HG03064 (cell line): ENCODE measurements around the gene PTGER1.

Source experiments
- ATAC-seq: cut with Tn5 transposase; IDR thresholded peaks from one replicate; pipeline ENCODE4 v1.9.1; 2021; ENCODE audit warnings: low read depth; ENCODE audit not compliant: unreplicated experiment

Gene PTGER1

DNA sequence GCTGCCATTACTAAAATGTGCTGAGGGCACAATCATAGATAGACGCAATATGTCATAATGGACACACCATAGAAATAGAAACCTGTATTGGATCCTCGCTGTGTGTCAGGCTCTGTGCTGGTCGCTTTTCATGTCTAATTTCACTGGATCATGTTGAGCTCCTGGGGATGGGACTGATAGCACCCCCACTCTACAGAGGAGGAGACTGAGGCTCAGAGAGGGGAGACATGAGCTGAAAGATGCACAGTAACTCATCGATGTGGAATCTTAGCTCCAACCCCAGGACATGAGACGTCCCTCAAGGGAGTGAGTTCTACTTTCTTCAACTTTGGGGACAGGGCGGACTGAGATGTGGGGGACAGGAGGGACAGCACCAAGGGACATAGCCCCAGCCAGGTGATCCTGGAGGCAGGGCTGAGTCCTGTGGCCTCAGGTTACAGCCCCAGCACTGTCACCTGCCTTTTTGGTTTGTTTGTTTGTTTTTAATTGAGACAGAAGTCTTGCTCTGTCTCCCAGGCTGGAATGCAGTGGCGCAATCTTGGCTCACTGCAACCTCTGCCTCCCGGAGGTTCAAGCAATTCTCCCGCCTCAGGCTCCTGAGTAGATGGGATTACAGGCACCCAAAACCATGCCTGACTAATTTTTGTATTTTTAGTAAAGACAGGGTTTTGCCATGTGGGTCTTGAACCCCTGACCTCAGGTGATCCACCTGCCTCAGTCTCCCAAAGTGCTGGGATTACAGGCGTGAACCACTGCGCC, 27.4 kb upstream of the PTGER1 start:
- ATAC-seq, result no peak

DNA sequence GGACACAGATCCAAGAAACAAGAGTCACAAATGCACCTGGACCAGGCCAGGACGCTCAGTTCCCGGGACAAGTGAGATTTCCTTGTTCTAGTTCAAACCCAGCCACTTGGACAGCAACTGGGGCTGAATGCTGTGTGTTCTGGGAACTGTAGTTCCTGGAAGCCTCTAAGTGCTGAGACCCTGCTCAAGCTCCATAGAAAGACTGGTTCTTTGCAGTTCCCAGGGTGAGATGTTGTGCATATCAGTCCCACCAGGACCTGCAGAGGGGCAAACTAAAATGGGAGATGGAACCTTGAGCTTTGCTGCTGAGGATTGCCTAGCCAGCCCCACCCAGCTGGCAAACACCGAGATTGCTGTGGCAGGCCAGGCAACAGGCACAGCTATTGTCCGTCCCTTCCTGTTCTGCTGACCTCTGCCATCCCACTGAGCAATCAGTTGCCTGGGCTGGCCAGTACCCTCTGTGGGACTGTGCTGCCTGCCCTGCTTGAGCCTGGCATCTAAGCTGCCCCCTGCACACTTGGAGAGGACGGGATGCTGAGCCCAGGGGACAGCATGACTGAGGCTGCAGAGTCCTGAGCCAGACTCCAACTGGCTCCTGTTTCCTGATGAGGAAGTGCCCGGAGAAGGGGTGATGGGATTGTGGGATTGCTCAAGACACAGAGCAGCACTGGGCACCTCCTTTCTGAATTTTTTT, 22.2 kb upstream of the PTGER1 start:
- ATAC-seq, result no peak

DNA sequence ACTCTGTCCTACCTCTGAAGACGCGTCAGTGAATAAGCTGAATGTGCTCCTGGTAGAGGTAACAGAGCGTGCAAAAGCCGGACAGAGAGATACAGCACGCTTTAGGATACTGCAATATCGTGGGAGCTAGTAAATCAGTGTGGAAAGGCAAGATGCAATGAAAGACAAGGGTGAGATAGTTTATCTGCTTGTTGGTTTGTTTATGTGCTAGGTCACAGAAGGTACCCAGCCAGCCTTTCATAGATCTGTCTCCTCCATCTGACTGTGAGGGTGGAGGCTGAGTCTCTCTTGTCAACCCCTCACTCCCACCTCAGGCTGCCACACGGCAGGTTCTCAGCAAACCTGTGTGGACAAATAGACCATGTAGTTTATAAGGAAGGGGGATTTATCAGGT, 21.7 kb upstream of the PTGER1 start:
- ATAC-seq, result no peak

DNA sequence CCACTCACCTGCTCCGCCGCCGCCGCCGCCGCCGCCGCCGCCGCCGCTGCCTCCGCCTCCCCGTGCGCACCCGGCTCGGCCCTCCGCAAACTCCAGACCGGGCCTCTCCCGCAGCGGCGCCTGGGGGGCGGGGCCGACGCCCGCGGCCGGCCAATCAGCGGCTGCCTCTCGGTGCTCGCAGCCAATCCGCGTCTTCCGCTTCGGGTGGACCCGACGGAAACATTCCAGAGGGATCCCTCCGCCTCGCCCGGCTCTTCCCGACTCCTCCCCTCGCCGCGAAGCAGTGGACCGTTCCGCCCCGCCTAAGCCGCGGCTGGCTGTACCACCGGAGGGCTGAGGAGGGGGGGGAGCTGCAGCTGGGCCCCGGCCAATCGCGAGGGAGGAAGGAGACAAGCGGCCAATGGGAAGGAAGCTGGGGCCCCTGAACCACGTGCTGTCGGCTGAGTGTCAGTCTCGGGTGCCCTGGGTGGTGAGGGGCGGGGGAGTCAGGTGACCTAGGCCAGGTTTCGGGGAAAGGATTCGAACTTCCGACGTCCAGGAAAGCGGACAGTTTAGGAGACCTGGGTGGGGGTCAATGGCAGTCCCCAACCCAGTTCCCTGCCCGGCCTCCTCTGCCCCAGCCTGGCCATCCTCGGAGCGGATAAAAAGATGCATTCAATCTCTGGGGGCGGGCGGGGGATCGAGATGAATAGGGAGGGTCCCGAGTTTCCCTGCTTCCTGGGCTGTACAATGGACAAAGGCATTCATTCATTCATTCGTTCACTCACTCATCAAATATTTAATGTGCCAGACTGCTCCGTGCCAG, 21.1 kb upstream of the PTGER1 start, which contains the start of gene GIPC1:
TSS of gene GIPC1 (minus strand) at position 99 of the 805 bp plus-strand sequence. CDS start 13,151 bp downstream, outside the sequence.
- no peak for ATAC-seq

DNA sequence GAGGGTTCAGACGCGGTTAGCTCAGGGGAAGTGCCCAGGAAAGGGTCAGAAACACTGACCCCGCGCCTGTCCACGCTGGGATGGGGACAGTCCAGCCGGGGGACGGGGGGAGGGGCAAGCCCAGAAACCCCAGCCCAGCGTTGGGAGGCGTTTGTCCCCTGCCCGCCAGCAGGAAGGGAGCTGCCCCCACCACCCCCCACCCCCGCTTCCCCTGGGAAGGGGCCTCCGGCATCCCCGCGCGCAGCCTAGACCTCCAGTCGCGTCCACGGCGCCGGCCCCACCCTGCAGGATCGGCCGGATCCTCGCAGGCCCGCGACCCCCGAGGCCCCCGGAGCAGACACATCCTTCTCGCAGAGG, 20.5 kb upstream of the PTGER1 start:
- no peak for ATAC-seq

DNA sequence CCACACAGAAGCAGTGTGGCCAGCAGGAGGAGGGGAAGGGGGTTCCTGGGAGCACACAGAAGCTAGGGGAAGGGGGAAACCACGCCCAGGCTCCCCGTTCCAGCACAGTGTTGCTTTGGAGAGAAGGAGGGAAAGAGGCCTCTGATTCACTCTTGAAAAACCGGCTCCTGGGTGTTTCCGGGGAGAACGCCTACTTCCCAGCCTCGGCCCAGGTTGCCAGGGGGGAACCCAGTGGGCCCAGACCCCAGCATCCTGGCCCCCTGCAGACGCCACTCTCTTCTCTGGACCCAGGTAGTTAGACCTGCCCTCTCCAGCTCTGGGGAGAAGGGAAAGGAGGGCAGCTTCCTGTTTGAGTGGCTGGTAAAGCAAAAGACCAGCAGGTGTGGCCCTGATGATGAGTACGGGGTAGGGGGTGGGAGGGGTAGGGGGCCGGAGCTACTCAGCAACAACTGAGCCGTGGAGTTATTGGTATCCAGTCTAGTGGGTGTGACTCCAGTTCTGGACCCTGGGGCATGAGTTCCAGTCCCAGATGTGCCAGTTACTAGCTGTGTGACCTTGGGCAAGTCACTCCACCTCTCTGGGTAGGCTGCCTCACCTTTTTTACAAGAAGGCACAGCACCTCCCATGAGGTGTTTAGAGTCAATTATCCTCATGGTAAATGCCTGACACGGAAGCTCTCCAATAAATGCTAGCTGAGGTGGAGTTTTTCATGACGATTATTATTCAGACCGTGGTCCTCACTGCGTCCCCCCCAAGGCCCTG, 19.9 kb upstream of the PTGER1 start:
- no peak for ATAC-seq

DNA sequence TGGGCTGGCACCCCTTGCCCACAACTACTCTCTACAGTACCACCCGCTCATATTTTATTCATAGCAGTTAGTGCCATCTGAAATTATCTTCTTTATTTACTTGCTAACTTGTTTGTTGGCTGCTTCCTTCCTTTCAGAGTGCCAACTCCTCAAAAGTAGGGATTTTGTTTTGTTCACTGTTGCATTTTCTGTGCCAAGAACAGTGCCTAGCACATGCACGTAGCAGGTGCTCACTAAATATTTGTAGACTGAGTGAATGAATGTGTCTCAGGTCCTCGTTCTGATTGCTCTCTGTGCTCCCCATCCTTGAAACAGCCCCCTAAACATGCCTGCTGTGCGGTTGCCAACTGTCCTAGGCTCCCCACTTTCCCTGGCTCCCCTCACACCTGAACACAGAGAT, 19.3 kb upstream of the PTGER1 start:
- ATAC-seq, result no peak

DNA sequence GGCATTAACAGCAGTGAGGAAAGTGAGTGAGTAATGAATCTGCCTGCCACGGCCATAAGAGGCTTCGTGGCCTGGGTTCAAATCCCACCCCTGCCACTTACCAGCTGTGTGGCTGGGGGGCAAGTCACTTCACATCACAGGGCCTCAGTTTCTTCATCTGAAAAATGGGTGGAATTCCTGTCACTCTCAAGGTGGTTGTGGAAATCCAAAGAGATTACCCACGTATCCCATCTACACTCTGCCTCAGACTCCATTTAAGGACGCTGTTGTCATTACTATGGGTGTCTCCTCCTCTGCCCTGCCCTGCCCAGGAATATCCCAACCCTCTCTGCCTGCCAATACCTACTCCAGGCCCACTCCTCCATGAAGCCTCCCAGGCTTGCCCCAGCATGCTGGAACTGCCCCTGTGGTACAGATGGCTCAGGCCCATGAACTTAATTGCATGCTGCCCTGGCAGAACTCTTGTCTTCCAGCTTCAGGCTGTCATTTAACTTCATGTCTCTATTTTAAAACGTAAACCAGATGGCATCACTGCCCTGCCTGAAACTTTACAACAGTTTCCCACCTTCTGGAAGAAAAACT, 17.7 kb upstream of the PTGER1 start:
- no peak for ATAC-seq

DNA sequence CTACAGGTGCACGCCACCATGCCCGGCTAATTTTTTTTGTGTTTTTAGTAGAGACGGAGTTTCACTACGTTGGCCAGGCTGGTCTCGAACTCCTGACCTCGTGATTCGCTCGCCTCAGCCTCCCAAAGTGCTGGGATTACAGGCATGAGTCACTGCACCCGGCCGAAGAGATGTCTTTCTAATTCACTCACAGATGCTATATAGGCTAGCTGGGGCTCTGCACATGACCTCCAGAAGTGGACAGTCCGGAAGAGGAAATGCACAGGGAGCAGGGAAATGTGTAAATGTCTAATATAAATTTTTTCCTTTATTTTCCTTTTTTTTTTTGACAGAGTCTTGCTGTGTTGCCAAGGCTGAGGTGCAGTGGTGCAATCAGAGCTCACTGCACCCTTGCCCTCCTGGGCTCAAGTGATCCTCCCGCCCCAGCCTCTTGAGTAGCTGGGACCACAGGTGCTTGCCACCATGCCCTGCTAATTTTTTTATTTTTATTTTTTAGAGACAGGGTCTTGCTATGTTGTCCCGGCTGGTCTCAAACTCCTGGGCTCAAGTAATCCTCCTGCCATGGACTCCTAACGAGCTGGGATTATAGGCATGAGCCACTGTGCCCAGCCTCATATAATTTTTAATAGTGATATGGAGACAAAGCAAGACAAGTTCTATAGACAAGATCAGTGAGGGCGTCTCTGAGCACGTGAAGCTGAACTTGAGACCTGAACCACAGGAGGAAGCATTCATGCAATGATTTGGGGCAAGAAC, 12.4 kb upstream of the PTGER1 start:
- ATAC-seq, result no peak

DNA sequence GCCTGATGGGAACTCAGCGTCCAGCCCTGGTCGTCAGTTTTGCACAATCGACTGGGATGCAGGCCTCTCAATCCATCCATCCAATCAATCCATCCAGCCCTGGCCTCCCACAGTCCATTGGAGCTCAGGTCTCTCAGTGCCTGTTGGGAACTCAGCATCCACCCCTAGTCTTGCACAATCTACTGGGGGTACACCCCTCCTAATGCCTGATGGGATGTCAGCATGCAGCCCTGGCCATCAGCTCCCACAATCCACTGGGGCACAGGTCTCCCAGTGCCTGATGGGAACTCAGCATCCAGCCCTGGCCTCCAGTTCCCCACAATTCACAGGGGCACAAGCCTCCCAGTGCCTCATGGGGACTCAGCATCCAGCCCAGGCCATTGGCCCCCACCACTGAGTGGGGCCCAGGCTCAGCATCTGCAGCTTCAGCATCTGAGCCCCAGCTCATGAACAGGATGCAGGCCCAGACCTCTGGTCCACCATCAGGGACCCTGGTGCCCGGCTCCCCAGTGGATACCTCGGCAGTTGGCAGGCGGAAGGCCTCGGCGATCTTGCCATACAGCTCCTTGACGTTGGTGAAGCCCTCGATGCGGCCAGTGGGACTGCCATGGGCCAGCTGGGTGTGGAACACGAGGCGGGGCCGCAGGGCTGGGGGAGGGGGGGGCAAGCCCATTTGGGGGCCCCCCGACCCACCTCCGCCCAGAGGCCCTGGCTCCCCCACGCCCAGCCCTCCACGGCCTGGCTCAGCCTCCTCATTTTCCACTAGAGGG, 7.2 kb upstream of the PTGER1 start:
- no peak for ATAC-seq

DNA sequence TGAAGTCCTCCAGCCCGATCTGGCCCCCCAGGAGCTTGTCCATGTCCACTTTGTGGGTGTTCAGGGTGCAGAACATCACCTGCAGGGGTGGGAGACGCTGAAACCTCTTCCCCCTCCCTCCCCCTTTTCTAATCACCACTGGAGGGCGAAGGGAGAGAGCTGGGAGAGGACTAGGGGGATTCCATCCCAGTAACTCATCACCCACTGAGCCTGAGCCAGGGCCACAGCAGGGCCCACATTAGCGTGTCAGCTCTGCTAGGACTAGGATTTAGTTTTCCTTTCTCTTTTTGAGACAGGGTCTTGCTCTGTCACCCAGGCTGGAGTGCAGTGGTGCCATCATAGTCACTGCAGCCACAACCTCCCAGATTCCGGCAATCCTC, 5.5 kb upstream of the PTGER1 start:
- no peak for ATAC-seq

DNA sequence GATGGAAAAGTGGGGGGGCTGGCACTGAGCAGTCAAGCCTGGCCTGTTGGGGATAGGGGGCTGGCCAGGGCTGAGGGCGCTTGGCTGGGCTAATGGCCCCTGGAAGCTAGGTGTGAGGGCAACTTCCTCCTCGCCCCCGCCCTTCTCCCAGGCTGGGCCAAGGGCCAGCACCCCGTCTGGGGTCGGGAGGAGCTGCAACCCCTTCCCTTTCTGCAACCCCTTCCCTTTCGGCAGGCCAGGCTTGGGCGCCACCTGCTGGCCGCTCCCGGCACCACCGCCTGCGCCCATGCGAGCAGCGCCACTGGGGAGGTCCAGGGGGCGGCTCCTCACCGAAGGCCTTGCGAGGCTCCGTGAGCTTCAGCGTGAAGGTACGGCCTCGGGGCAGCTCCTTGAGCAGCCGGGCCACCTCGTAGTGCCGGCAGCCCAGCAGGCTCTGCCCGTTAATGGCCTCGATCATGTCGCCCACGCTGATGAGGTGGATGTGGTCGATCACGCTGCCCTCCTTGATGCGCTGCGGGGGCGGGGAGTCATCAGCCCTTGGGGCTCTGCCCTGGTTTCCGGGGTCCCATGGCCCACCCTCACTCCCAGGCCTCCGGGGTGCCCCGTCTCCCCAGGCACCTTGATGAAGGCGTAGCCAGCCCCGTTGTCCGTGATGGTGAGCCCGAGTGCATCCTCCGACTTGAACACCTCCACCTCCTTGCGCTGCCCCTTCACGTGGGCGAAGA, 5.0 kb upstream of the PTGER1 start:
- no peak for ATAC-seq

DNA sequence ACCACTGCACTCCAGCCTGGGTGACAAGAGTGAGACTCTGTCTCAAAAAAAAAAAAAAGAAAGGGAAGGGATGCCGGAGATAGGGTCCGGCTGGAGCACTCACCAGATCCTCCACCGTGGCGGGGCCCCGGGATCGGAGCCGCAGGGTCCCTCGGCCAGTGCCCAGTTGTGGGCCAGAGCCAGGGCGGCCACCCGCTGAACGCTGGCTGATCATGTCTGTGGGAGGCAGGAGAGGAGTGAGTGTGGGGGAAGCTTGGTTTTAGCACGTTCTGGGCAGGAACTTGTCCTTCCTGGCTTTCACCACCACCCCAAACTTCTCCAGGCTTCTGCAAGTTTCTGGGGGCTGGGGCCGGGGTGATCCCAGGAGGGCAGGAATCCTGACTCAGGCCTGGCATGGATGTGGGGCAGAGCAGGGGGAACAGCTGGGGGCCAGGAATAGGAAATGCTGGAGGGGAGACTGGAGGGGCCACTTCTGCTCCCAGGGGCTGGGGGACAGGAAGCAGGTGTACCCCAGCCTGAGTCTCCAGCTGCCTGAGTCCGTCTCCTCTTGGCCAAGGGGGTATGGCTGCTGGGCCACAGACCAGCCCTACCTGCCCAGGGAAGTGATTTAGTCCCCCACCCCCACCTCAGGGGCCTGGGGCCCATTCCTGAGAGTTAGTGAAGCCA, 4.3 kb upstream of the PTGER1 start:
- ATAC-seq, result no peak

DNA sequence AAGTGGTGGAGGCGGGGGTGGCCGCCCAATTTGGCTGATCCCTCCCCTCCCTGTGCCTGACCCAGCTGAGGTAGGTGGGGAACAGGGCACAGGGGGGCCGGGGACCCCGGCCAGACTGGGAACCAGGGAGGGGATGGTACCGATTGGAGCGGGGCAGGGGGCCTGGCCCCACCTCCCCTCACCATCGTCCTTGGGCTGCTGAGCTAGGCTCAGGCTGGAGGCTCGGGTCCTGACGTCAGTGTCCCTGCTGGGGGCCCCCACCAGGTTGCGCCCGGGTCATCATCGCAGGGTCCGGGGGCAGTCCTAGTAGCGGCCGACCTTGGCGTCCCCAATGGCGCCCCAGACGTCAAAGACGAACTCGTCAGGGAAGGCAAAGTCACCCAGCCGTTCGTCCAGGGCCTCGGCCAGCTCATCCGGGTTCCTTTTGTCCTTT, 3.0 kb upstream of the PTGER1 start:
- no peak for ATAC-seq

DNA sequence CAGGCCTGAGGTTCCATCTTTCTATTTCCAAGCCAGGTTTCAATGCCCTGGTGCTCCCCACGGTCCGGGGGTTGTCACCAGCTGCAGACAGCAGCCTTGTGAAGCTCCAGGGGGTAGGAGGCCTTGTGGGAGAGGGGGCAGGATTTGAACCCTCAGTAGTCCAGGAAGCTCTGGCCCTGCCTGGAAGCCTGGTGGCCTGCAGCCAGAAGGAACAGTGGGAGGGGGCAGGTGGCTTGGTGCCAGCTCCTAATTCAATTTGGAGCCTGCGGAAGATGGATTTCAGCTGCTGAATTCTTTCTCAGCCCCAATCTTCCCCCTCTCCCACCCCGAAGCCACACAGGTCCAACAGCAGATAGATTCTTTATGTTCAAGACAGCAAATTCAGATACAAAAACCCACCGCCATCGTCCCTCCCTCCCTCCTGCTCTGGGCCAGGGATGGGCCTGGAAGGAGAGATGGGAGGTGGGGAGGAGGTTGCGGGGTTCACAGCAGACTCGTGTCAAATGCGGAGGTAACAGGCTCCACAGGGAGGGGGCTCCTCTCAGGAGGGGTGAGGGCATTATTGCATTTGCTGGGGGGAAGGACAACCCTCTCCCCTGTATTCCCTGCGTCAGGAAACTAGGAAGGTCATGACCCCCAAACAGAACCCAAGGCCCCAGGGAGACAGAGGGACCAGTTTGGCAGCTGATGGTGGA, 2.4 kb upstream of the PTGER1 start:
- no peak for ATAC-seq

DNA sequence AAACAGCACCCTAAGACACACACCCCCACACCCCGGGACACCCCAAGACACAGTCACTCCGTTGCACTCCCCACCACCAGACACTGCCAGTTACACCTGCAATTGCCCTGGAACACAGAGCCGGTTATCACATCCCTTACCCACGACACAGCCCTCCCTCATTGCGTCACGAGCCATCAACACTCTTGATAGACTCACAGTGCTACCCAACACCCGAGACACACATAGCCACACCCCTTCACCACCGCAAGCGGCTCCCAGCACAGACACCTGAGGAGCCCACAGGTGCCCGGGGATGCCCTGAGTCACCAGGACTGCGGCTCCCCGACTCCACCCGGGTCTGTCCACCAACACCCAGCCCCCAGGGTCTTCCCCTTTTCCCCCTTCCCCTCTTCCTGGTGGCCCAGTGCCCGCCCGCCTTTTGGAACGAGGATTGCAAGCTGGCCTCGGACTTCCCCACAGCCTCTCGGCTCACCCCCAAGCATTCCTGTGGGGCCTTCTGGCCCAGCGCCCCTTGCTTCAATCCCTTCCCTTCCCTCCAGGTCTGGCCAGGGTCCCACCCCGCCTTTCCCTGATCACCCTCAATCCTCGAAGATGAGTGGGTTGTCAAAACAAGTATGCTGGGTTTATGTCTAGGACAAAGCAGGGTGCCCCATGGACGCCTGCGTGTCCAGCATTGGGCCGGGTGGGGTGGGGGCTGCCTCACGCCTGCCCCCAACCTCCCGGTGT, 1.7 kb upstream of the PTGER1 start:
- ATAC-seq, result no peak

DNA sequence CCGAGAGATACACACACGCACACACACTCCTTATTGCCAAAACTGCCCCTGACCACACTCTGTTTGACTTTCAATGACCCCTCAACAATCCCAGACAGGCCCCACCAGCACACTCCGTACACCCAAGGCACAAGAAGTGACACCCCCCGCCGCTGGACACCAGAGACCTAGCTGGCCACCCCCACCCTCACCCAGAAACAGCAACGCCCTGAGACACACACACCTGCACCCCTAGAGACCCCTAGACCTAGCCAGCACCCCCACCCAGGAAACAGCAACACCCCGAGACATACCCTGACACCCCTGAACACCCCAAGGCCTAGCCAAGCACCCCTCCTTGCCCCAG, 1.1 kb upstream of the PTGER1 start:
- no peak for ATAC-seq
